ENCODE results near the gene PHACTR1. TPM values are rescaled to one million over a fixed set of nuclear protein-coding genes. Genes with fewer than 3 reads are reported as not detected.

Gene PHACTR1
- polyA plus RNA-seq, 1 of the 3 experiments (the other 2 are of a cell fraction) = 0.12 TPM

- Histone ChIP-seq H3K9me3 (no peaks in the 10 kb centered on the region), H3K27ac (ENCODE audit: low read depth in 2 of 2, low read length in 1 of 2) (no peak overlapping the region), H3K79me2 (ENCODE audit: insufficient read depth) (no peaks in the 10 kb centered on the region), H3K9ac (no peak overlapping the region), H3F3A (replicated peaks; ENCODE audit: insufficient read depth) (no peaks in the 10 kb centered on the region), H2AFZ (ENCODE audit: low read depth) (no peak overlapping the region), H3K4me2 (no peak overlapping the region), H3K9me2 (no peaks in the 10 kb centered on the region), H3K36me3 (replicated peaks in 1 of 2; ENCODE audit: control insufficient read depth in 1 of 2, insufficient read depth in 2 of 2, low read length in 1 of 2) (no peaks in the 10 kb centered on the region), H4K20me1 (ENCODE audit: insufficient read depth) (no peaks in the 10 kb centered on the region), H3K4me1 (ENCODE audit: control insufficient read depth in 1 of 2, insufficient read depth in 2 of 2, low read depth in 1 of 2, low read length in 1 of 2) (peaks cover 0 to 23% of the 10 kb centered on the region in 2 experiments; a peak in 2 of 4 replicates), H3K4me3 (ENCODE audit: low read depth in 2 of 2, low read length in 1 of 2) (no peak overlapping the region), H3K27me3 (ENCODE audit: insufficient read depth) (peaks cover 21% of the 10 kb centered on the region; the same call in 1 of the 2 replicates)
- ChIA-PET CTCF (no interaction called here), POLR2A (no interaction called here)
- no peak for TF ChIP-seq IRF3 (IDR thresholded peaks at IDR 0.05; ENCODE audit: low read depth, low read length)
- TF ChIP-seq JUND (IDR thresholded peaks at IDR 0.05) = no peak
- no peak for TF ChIP-seq SMC3 (IDR thresholded peaks at IDR 0.05; ENCODE audit: low read depth, low read length)
- no peak for TF ChIP-seq USF2 (IDR thresholded peaks at IDR 0.05; ENCODE audit: borderline replicate concordance, low read depth, low read length)
- TF ChIP-seq MXI1 (IDR thresholded peaks at IDR 0.05; ENCODE audit: low read depth, low read length) = no peak
- no peak for TF ChIP-seq POLR2AphosphoS5 (IDR thresholded peaks at IDR 0.05; ENCODE audit: low read depth, low read length)
- WGBS (ENCODE audit: low lambda C conversion rate) = 53% methylated on average over 3 of the region's 3 CpGs
- no peak for DNase-seq
These were observed 292.5 kb downstream of the PHACTR1 start for GRCh38 chr6:13009031-13009430.

GRCh38 chr6:13009461-13009860 is 292.9 kb downstream of the PHACTR1 start:
- H4K20me1 ChIP-seq (ENCODE audit: insufficient read depth) = no peaks in the 10 kb centered on the region
- peaks cover 0 to 23% of the 10 kb centered on the region in 2 experiments; a peak in 2 of 4 replicates for H3K4me1 ChIP-seq (ENCODE audit: control insufficient read depth in 1 of 2, insufficient read depth in 2 of 2, low read depth in 1 of 2, low read length in 1 of 2)
- H3K36me3 ChIP-seq (replicated peaks in 1 of 2; ENCODE audit: control insufficient read depth in 1 of 2, insufficient read depth in 2 of 2, low read length in 1 of 2) = no peaks in the 10 kb centered on the region
- no peak overlapping the region for H2AFZ ChIP-seq (ENCODE audit: low read depth)
- peaks cover 25% of the 10 kb centered on the region for H3K27me3 ChIP-seq (ENCODE audit: insufficient read depth)
- H3F3A ChIP-seq (replicated peaks; ENCODE audit: insufficient read depth) = no peaks in the 10 kb centered on the region
- ChIA-PET CTCF (no interaction called here), POLR2A (no interaction called here)
- DNase-seq = no peak
- H3K9me2 ChIP-seq = no peaks in the 10 kb centered on the region
- no peaks in the 10 kb centered on the region for H3K79me2 ChIP-seq (ENCODE audit: insufficient read depth)
- H3K9me3 ChIP-seq = no peaks in the 10 kb centered on the region
- H3K27ac ChIP-seq (ENCODE audit: low read depth in 2 of 2, low read length in 1 of 2) = no peak overlapping the region
- H3K4me3 ChIP-seq (ENCODE audit: low read depth in 2 of 2, low read length in 1 of 2) = no peak overlapping the region
- 73% methylated on average over 2 of the region's 2 CpGs for WGBS (ENCODE audit: low lambda C conversion rate)
- no peak overlapping the region for H3K9ac ChIP-seq
- no peak overlapping the region for H3K4me2 ChIP-seq
- TF ChIP-seq EZH2phosphoT487 (IDR thresholded peaks at IDR 0.05; ENCODE audit: borderline replicate concordance, low read depth) = no peak
- no peak for TF ChIP-seq RFX5 (IDR thresholded peaks at IDR 0.05; ENCODE audit: low read length)
- no peak for TF ChIP-seq MEF2A (IDR thresholded peaks at IDR 0.05; ENCODE audit: borderline replicate concordance, low read depth)
- TF ChIP-seq USF1 (IDR thresholded peaks at IDR 0.05; ENCODE audit: borderline replicate concordance, low read depth) = no peak
- no peak for TF ChIP-seq RXRA (IDR thresholded peaks at IDR 0.05; ENCODE audit: borderline replicate concordance, low read depth)
- TF ChIP-seq TAF1 (IDR thresholded peaks at IDR 0.05; ENCODE audit: borderline replicate concordance, low read depth, low read length) = no peak
- TF ChIP-seq TEAD4 (IDR thresholded peaks at IDR 0.05; ENCODE audit: borderline replicate concordance, insufficient read depth) = no peak
- TF ChIP-seq CHD2 (IDR thresholded peaks at IDR 0.05; ENCODE audit: low read length, partially characterized antibody) = no peak
- TF ChIP-seq REST (IDR thresholded peaks at IDR 0.05; ENCODE audit: low read depth, low read length) = no peak
- TF ChIP-seq ZBTB33 (IDR thresholded peaks at IDR 0.05; ENCODE audit: borderline replicate concordance, low read depth) = no peak
- TF ChIP-seq YY1 (IDR thresholded peaks at IDR 0.05; ENCODE audit: low read depth) = no peak
- no peak for TF ChIP-seq SIN3A (IDR thresholded peaks at IDR 0.05; ENCODE audit: borderline replicate concordance, low read depth, low read length)
- TF ChIP-seq NFIC (IDR thresholded peaks at IDR 0.05; ENCODE audit: borderline replicate concordance) = no peak

Data from SK-N-SH (cell line).